Bronchial epithelial cell (primary cell): ENCODE results near the gene SPATA25. TPM values are rescaled to one million over a fixed set of nuclear protein-coding genes. Genes with fewer than 3 reads are reported as not detected.

Source experiments
- DNase-seq: peaks from one replicate; pipeline ENCODE4 v3.0.0-alpha.2; 2010; ENCODE audit warnings: low read depth
- FAIRE-seq: peaks from 2 replicates; lab custom pipeline; 2011; peaks lifted over from hg19 to GRCh38; lab: Jason Lieb, UNC
- H3K27me3 ChIP-seq: 2 replicates; pipeline ENCODE4 v1.5.1; 2011; ENCODE audit warnings: low read length; ENCODE audit not compliant: control insufficient read depth, insufficient read depth
- H3K36me3 ChIP-seq: 2 replicates; pipeline ENCODE4 v1.5.1; 2011; ENCODE audit warnings: low read length; ENCODE audit not compliant: control insufficient read depth, insufficient read depth
- H3K4me3 ChIP-seq: 2 replicates; pipeline ENCODE4 v1.5.1; 2011; ENCODE audit warnings: mild to moderate bottlenecking, low read depth, low read length, control low read depth
- total RNA-seq: library from RNA; depleted of rRNA; stranded (reverse); fragments of >200 nt; gene quantifications from 2 replicates; pipeline ENCODE4 v1.2.1, GENCODE V29; 2014
- TF ChIP-seq, protein P1 (sequence below): IDR thresholded peaks from 2 replicates; pipeline ENCODE4 v1.5.1; 2011; ENCODE audit warnings: mild to moderate bottlenecking, moderate library complexity, low read length, control low read depth, inconsistent platforms; ENCODE audit not compliant: insufficient read depth, severe bottlenecking

Gene SPATA25
- total RNA-seq, 1 donor from 2014 or later = 0.53 TPM

DNA sequence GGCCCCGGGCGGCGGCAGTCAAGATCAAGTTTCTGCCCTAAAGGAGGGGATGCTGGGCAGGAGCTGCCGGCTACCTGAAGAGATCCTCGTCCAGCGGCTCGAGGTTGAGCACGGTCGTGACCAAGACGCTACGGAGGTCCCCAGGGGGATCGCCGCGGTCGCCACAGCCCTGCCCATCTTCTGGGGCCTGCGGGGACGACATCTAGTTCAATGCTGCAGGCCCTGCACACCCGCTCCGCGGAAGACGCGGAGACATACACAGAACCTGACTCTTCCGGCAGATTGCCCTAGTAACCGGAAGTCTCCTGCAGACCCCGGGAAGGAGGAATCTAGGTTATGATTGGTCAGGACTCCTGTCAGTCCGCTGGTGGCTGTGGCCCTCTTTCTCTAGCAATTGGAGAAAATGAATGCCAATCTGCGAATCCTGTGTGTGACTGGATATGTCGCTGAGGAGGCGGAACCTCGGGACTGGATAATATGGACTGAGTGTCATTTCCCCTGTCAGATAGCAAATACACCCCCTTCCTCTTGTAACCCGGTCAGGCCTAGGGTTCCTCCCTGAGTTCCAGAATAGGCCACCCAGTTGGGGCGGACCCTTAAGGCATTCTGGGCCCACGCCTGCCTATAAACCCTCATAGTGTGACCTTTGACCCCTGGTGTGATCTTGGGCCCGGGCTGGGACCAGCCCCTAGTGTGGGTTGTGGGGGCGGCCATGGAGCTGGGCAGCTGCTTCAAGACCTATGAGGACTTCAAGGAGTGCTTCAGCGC, 30.1 kb downstream of the SPATA25 start, which contains the start of the genes ACOT8 and ZSWIM3:
TSS of gene ACOT8 (minus strand) at position 279 of the 768 bp plus-strand sequence. CDS start at position 202, 77 bp downstream.
TSS of gene ZSWIM3 (plus strand) at position 501 of the 768 bp plus-strand sequence. CDS start at position 713, 212 bp downstream.
- TF ChIP-seq, protein P1, sequence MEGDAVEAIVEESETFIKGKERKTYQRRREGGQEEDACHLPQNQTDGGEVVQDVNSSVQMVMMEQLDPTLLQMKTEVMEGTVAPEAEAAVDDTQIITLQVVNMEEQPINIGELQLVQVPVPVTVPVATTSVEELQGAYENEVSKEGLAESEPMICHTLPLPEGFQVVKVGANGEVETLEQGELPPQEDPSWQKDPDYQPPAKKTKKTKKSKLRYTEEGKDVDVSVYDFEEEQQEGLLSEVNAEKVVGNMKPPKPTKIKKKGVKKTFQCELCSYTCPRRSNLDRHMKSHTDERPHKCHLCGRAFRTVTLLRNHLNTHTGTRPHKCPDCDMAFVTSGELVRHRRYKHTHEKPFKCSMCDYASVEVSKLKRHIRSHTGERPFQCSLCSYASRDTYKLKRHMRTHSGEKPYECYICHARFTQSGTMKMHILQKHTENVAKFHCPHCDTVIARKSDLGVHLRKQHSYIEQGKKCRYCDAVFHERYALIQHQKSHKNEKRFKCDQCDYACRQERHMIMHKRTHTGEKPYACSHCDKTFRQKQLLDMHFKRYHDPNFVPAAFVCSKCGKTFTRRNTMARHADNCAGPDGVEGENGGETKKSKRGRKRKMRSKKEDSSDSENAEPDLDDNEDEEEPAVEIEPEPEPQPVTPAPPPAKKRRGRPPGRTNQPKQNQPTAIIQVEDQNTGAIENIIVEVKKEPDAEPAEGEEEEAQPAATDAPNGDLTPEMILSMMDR = no peak
- DNase-seq (peak; percentile 99), FAIRE-seq (no peak)
- Histone ChIP-seq H3K4me3 (peak within 1 kb of the TSS; percentile 68), H3K36me3 (peaks cover 7% of the 10 kb centered on the region), H3K27me3 (no peaks in the 10 kb centered on the region)

GRCh38 chr20:45853484-45853883, 33.9 kb downstream of the SPATA25 start:
- Histone ChIP-seq H3K36me3 (peaks cover 8% of the 10 kb centered on the region), H3K27me3 (no peaks in the 10 kb centered on the region), H3K4me3 (no peak overlapping the region)
- TF ChIP-seq, protein P1 = no peak
- no peak for FAIRE-seq
- no peak for DNase-seq

GRCh38 chr20:45852326-45852725, 35.1 kb downstream of the SPATA25 start:
- no peak for DNase-seq
- no peaks in the 10 kb centered on the region for H3K27me3 ChIP-seq
- TF ChIP-seq, protein P1 = no peak
- FAIRE-seq = no peak
- H3K4me3 ChIP-seq = no peak overlapping the region
- peaks cover 12% of the 10 kb centered on the region for H3K36me3 ChIP-seq

GRCh38 chr20:45851501-45851900, 35.9 kb downstream of the SPATA25 start:
- H3K27me3 ChIP-seq = no peaks in the 10 kb centered on the region
- peaks cover 13% of the 10 kb centered on the region for H3K36me3 ChIP-seq
- FAIRE-seq = no peak
- no peak for DNase-seq
- TF ChIP-seq, protein P1 = no peak
- no peak overlapping the region for H3K4me3 ChIP-seq

GRCh38 chr20:45850926-45851325, 36.5 kb downstream of the SPATA25 start:
- FAIRE-seq (no peak), DNase-seq (no peak)
- Histone ChIP-seq H3K36me3 (peaks cover 15% of the 10 kb centered on the region), H3K27me3 (no peaks in the 10 kb centered on the region), H3K4me3 (no peak overlapping the region)
- TF ChIP-seq, protein P1 = no peak
